ENCODE measurements around the gene KAZN.

KAZN gene

GRCh38 chr1:14745789-14746188, 147.3 kb downstream of the KAZN start:
- TF ChIP-seq EZH2 (IDR thresholded peaks at IDR 0.05; ENCODE audit: borderline replicate concordance, low read length) = no peak
- TF ChIP-seq CTCF (IDR thresholded peaks at IDR 0.05; ENCODE audit: low read length) = no peak
- no peak overlapping the region for H2AFZ ChIP-seq (ENCODE audit: low read length)

GRCh38 chr1:14746393-14746792, 147.9 kb downstream of the KAZN start:
- Histone ChIP-seq H3K4me1 (ENCODE audit: insufficient read depth, low read length, severe bottlenecking) (no peaks in the 10 kb centered on the region), H2AFZ (ENCODE audit: low read length) (no peak overlapping the region), H3K27ac (ENCODE audit: low read depth, low read length, poor library complexity, severe bottlenecking) (no peak overlapping the region), H3K4me3 (ENCODE audit: low read depth, low read length, poor library complexity, severe bottlenecking) (no peak overlapping the region), H3F3A (ENCODE audit: insufficient read depth, low read length) (no peaks in the 10 kb centered on the region), H3K4me2 (ENCODE audit: low read length) (no peak overlapping the region), H3K9ac (ENCODE audit: low read length) (no peak overlapping the region), H3K9me2 (ENCODE audit: low read depth, low read length) (no peaks in the 10 kb centered on the region), H3K79me2 (ENCODE audit: insufficient read depth, low read length) (no peaks in the 10 kb centered on the region), H4K20me1 (ENCODE audit: insufficient read depth, low read length) (no peaks in the 10 kb centered on the region), H3K36me3 (ENCODE audit: insufficient read depth, low read length) (no peaks in the 10 kb centered on the region), H3K9me3 (ENCODE audit: low read length) (no peaks in the 10 kb centered on the region), H3K27me3 (ENCODE audit: insufficient read depth, low read length) (peaks cover 3% of the 10 kb centered on the region; the same call in 1 of the 2 replicates)
- TF ChIP-seq EZH2 (IDR thresholded peaks at IDR 0.05; ENCODE audit: borderline replicate concordance, low read length) (no peak), CTCF (IDR thresholded peaks at IDR 0.05; ENCODE audit: low read length) (no peak)

More at GRCh38 chr1:14745789-14746188, 147.3 kb downstream of the KAZN start:
- Histone ChIP-seq H4K20me1 (ENCODE audit: insufficient read depth, low read length) (no peaks in the 10 kb centered on the region), H3K27ac (ENCODE audit: low read depth, low read length, poor library complexity, severe bottlenecking) (no peak overlapping the region), H3F3A (ENCODE audit: insufficient read depth, low read length) (no peaks in the 10 kb centered on the region), H3K9me2 (ENCODE audit: low read depth, low read length) (no peaks in the 10 kb centered on the region), H3K4me3 (ENCODE audit: low read depth, low read length, poor library complexity, severe bottlenecking) (no peak overlapping the region), H3K4me2 (ENCODE audit: low read length) (no peak overlapping the region), H3K9me3 (ENCODE audit: low read length) (no peaks in the 10 kb centered on the region), H3K9ac (ENCODE audit: low read length) (no peak overlapping the region), H3K79me2 (ENCODE audit: insufficient read depth, low read length) (no peaks in the 10 kb centered on the region), H3K27me3 (ENCODE audit: insufficient read depth, low read length) (peaks cover 3% of the 10 kb centered on the region; the same call in 1 of the 2 replicates), H3K36me3 (ENCODE audit: insufficient read depth, low read length) (no peaks in the 10 kb centered on the region), H3K4me1 (ENCODE audit: insufficient read depth, low read length, severe bottlenecking) (no peaks in the 10 kb centered on the region)

GRCh38 chr1:14748151-14748550, 149.7 kb downstream of the KAZN start:
- Histone ChIP-seq H3K9me2 (ENCODE audit: low read depth, low read length) (no peaks in the 10 kb centered on the region), H3K4me2 (ENCODE audit: low read length) (no peak overlapping the region), H3K9me3 (ENCODE audit: low read length) (no peaks in the 10 kb centered on the region), H4K20me1 (ENCODE audit: insufficient read depth, low read length) (no peaks in the 10 kb centered on the region), H3K27me3 (ENCODE audit: insufficient read depth, low read length) (peaks cover 3% of the 10 kb centered on the region; the same call in 1 of the 2 replicates), H2AFZ (ENCODE audit: low read length) (no peak overlapping the region), H3K9ac (ENCODE audit: low read length) (no peak overlapping the region), H3F3A (ENCODE audit: insufficient read depth, low read length) (no peaks in the 10 kb centered on the region), H3K36me3 (ENCODE audit: insufficient read depth, low read length) (no peaks in the 10 kb centered on the region), H3K4me1 (ENCODE audit: insufficient read depth, low read length, severe bottlenecking) (no peaks in the 10 kb centered on the region), H3K27ac (ENCODE audit: low read depth, low read length, poor library complexity, severe bottlenecking) (no peak overlapping the region), H3K79me2 (ENCODE audit: insufficient read depth, low read length) (no peaks in the 10 kb centered on the region), H3K4me3 (ENCODE audit: low read depth, low read length, poor library complexity, severe bottlenecking) (no peak overlapping the region)
- TF ChIP-seq EZH2 (IDR thresholded peaks at IDR 0.05; ENCODE audit: borderline replicate concordance, low read length) = no peak
- TF ChIP-seq CTCF (IDR thresholded peaks at IDR 0.05; ENCODE audit: low read length) = no peak
